HG02571 (cell line): Measurements from ENCODE around the gene CCDC78.
"Not testable (repeated sequence)": the region's sequence is repeated elsewhere in the genome, so short reads cannot be mapped to it uniquely, and the experiment has no call there.

ENCODE experiments used
- ATAC-seq: cut with Tn5 transposase; IDR thresholded peaks from one replicate; pipeline ENCODE4 v1.9.1; 2021; ENCODE audit warnings: mild to moderate bottlenecking, moderate library complexity; ENCODE audit not compliant: unreplicated experiment

The CCDC78 gene

GRCh38 chr16:761625-762513, 35.6 kb upstream of the CCDC78 start:
- no peak for ATAC-seq

GRCh38 chr16:760545-761343, 34.5 kb upstream of the CCDC78 start, which contains the start of gene MSLN:
Gene MSLN (plus strand): TSS chr16:760734. CDS start chr16:762681, 1,947 bp downstream.
- no peak for ATAC-seq

- no peak for ATAC-seq
Measured at GRCh38 chr16:760065-760464, 33.8 kb upstream of the CCDC78 start.

GRCh38 chr16:759110-759910, 33.1 kb upstream of the CCDC78 start:
- no peak for ATAC-seq

- no peak for ATAC-seq
Measured at GRCh38 chr16:756428-756827, 30.2 kb upstream of the CCDC78 start.

- no peak for ATAC-seq
Measured at GRCh38 chr16:754656-755055, 28.4 kb upstream of the CCDC78 start.

GRCh38 chr16:754121-754607, 27.9 kb upstream of the CCDC78 start:
- not testable (repeated sequence) for ATAC-seq

- ATAC-seq = no peak
Measured at GRCh38 chr16:752007-752312, 25.7 kb upstream of the CCDC78 start.

GRCh38 chr16:751152-752006, 25.1 kb upstream of the CCDC78 start:
- no peak for ATAC-seq

- no peak for ATAC-seq
Measured at GRCh38 chr16:750485-750884, 24.2 kb upstream of the CCDC78 start.

GRCh38 chr16:749010-749409, 22.8 kb upstream of the CCDC78 start:
- ATAC-seq = no peak

GRCh38 chr16:747978-748746, 21.9 kb upstream of the CCDC78 start:
- ATAC-seq = no peak

GRCh38 chr16:746637-747036, 20.4 kb upstream of the CCDC78 start:
- ATAC-seq = no peak

- no peak for ATAC-seq
Measured at GRCh38 chr16:745739-746138, 19.5 kb upstream of the CCDC78 start.

- ATAC-seq = no peak
Measured at GRCh38 chr16:743794-744500, 17.7 kb upstream of the CCDC78 start.

- not testable (repeated sequence) for ATAC-seq
Measured at GRCh38 chr16:742894-743293, 16.7 kb upstream of the CCDC78 start.

GRCh38 chr16:741986-742629, 15.9 kb upstream of the CCDC78 start:
- ATAC-seq = no peak

- ATAC-seq = peak; percentile 71
Measured at GRCh38 chr16:740764-741505, 14.7 kb upstream of the CCDC78 start, which contains the start of gene CIAO3. Gene CIAO3 (minus strand): TSS chr16:740997. CDS start chr16:740985, 12 bp downstream.
